Activated T-cell treated with anti-CD3 and anti-CD28 coated beads, Interleukin-2, amount 50 U/mL, for 4 hours (primary cell): ENCODE measurements around the gene AGXT2. TPM values are rescaled to one million over a fixed set of nuclear protein-coding genes. Genes with fewer than 3 reads are reported as not detected.

Source experiments
- total RNA-seq, 3 donors: library from RNA; stranded (reverse); gene quantifications; one replicate each; pipeline ENCODE4 v1.2.1, GENCODE V29; 2021

AGXT2 gene
- total RNA-seq, 3 donors from 2014 or later = not detected

Other genes with a start within 250 kb of the AGXT2 start
- gene TTC23L, start 208.8 kb downstream of the AGXT2 start, total RNA-seq = under 1 TPM in 1 of 3 donors, not detected in 2; 0.10 TPM
- 10 to 100 TPM; 45.3 to 50.1 (median 49.6) TPM for gene RAD1, start 132.4 kb downstream of the AGXT2 start, total RNA-seq
- gene BRIX1, start 132.2 kb downstream of the AGXT2 start, total RNA-seq = 100 to 1,000 TPM; 134 to 152 (median 138) TPM
- 10 to 100 TPM; 56.3 to 64.0 (median 61.7) TPM for gene DNAJC21, start 118.4 kb downstream of the AGXT2 start, total RNA-seq
- under 1 TPM; 0.19 to 0.25 (median 0.24) TPM for gene PRLR, start 182.5 kb upstream of the AGXT2 start, total RNA-seq